ENCODE measurements around the gene ADAM23.

Gene ADAM23

GRCh38 chr2:206657087-206657486, 213.8 kb downstream of the ADAM23 start:
- no peak for DNase-seq

GRCh38 chr2:206665251-206665650, 221.9 kb downstream of the ADAM23 start:
- no peak for DNase-seq

All from suppressor macrophage treated with lipopolysaccharide for 1 hour (primary cell).